Fibroblast of skin of left biceps (primary cell): ENCODE measurements around the gene PPEF2.

Experiments
- DNase-seq, 2 experiments: peaks; one replicate each; pipeline ENCODE4 v3.0.0-alpha.2; 2013; ENCODE audit warnings: low read depth in 2 of 2

Gene PPEF2

DNA sequence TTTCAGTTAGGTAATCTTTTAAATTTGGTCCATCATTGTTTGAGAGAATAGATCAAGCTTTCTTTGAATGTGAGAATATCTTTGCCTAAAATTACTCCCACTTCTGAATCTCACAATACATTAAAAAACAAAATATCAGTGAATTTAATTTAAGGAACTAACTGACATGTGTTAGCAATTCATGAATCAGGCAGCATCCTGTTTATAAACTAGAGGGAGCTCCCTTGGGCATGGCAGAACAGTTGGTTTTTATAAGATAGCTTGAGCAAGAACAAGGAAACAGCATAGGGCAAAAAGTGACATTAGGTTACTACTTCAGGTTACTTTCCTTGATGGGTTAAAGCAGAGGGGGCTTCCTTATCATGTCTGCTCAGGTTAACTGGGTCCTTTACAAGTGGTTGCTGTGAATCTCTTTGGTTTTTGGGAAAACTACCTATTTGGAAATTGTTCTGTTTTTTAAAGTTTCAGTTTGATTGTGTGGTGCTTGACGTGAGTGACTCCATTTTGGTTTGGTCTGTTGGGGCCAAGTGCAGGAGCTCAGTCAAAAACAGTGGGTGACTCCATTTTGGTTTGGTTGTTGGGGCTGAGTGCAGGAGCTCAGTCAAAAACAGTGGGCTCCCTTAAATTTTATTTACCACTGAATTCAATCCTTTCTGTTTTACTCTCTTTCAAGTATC lies 68.0 kb downstream of the PPEF2 start:
- no peak for DNase-seq

DNA sequence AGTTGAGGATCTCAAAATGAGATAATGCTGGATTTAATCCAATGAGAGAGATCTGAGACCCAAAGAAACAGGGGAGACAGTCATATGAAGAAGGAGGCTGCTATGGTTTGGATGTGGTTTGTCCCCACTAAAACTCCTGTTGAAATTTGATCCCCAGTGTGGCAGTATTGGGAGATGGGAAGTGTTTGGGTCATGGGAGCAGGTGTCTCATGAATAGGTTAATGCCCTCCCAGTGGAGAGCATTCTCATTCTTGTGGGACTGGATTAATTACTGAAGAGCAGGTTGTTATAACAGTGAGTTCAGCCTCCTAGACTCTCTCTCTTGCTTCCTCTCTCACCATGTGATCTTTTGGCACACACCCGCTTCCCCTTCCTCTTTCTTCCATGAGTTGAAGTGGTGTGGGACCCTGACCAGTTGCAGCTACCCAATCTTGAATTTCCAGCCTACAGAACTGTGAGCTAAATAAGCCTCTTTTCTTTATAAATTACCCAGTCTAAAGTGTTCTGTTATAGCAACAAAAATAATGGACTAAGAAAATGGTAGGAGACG lies 70.3 kb downstream of the PPEF2 start:
- no peak for DNase-seq

DNA sequence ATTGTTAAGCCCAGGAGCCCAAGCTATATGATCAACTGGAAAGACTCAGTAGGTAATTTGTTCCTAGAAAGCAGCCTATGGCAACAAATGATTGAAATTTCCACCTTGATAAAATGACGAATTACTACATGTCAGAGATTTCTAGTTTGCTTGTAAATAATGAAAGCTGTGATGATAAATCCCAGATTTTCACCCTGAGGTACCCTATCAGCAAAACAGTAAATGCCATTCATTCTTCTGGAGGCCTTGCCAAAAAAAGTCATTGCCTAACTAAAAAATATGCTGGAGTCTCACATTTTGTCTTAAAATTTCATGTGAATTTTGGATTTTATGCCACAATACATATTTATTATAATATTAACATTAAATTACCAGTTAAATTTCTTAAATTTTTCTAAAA lies 71.3 kb downstream of the PPEF2 start:
- no peak for DNase-seq

DNA sequence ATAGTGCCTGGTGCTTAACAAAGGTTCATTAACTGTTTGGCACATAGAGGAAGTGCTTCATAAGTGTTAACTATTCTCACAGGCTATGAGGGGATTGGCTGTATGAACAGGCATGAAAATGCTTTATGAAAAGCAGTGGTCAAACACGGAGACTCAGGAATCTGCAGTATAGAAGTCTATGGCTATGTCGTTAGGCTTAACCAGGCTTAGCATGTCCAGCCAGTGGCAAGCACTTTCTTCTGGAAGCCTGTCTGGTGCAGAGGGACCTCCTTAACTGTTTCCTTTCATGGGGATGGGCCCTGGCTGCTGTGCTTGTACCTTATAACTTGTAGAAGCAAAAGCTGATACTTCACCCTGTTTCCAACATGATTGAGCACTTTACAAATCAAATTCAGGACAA lies 78.4 kb downstream of the PPEF2 start:
- DNase-seq = no peak

DNA sequence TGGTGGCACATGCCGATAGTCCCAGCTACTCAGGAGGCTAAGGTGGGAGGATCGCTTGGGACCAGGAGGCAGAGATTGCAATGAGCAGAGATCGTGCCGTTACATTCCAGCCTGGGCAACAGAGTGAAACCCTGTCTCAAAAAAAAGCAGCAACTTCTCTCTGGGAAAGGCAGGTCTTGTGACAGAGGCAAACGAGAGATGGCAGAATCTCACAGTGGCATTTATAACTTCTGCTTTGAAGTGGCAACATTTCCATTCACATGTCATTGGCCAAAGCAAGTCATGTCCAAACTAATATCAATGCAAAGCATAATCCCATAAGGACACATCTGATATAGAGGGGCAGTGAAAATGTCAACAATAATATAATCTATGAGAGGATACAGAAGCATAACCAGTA lies 79.8 kb downstream of the PPEF2 start:
- no peak for DNase-seq

DNA sequence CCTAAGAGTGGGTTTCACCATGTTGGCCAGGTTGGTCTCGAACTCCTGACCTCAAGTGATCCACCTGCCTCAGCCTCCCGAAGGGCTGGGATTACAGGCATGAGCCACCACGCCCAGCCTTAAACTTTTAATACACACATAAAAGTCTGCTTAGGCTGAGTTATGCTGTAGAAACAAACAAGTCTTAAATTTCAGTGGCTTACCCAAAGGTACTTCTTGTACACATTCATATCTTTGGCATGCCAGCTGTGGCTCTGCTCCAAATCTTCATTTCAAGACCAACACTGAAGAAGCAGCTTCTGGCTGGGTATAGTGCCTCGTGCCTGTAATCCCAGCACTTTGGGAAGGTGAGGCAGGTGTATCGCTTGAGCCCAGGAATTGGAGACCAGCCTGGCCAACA lies 80.3 kb downstream of the PPEF2 start:
- DNase-seq = no peak

DNA sequence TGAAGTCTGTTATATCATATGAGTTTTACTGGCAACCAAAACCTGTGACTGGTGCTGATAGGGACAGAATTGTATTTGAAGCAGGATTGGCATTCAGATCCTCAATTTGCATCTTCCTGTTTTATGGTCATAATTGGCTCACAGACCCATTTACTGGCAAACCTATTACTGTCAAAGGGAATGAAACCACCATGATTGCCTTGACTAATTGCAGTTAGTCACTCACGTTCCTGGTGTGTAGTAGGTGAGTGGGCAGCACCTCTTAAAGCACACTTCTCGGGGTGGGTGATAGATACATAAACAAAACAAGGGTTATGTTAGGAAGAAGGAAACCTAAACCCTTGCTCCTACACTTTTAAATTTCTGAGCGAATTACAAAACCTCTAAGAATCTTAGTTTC lies 81.0 kb downstream of the PPEF2 start:
- DNase-seq = no peak

DNA sequence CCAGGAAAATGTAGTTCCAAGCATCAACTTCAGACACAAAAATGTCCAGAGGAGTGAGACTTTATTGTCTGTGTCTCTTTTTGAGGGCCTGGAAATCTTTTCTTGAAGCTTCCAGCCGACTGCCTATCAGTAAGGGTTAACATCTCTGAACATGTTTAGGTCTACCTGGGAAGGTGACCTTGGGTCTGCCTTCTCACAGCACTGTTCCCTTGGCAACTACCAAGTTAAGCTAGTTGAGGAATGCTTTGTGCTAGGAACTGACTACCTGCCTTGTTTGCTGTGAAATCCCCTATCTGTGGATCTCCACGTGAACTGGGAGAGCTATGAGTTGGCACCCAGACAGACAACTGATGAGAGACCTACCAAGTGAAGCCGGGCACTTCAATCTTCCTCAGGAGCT lies 81.6 kb downstream of the PPEF2 start:
- no peak for DNase-seq

DNA sequence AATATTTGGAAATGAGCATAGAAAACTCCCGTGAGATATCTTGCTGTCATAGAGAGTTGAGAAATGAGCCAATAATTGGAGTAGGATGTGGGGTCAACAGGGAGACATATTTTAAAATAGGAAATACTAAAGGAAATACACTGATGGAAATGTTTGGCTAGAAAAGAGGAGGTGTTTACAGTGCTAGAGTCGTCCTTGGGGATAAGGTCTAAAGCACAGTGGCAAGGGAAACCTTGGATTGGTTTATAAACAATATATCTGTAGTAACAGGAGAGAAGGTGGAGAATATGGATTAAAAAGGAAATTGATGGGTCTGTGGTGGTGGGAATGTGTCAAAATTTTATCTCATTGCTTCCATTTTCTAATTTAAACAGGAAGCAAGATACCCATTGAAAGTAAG lies 82.1 kb downstream of the PPEF2 start:
- DNase-seq = no peak

DNA sequence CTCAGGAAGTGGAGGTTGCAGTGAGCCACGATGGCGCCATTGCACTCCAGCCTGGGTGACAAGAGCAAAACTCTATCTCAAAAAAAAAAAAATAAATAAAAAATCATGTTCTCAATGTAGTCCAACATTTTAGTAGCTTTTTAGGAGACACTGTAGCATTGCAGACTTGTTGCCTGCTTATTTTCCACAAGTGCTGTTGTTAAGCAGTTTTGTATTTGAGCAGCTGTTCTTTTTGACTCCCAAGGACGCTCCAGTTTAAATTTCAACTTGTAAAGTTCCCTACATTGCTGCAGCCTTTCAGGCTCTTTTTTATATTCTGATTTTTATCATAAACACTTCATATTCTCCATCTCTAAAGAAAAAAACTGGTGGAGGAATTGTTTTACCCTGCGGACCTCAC lies 83.1 kb downstream of the PPEF2 start:
- DNase-seq = no peak

DNA sequence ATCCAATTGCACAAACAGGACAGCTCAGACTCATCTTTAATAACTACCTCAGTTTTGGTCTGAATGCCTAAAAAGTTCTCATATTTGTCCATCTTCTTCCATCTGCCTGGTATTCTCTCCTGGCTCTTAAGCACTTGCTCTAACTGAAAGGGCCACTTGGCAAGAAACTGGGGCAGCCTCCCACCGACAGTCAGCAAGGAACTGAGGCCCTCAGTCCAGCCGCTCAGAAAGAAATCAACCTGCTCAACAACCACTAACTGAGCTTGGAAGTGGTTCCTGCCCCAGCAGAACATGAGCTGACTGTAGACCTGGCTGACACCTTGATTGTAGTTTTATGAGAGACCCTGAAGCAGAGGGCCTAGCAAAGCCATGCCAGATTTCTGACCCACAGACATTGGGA lies 84.4 kb downstream of the PPEF2 start:
- DNase-seq = no peak
